PC-9 (cell line): ENCODE measurements around the gene ITGAE.

Experiments
- EZH2 ChIP-seq: fragments of 200-600 bp; sonication (generic); IDR thresholded peaks from 2 replicates; pipeline ENCODE4 v1.8.0; 2017; ENCODE audit warnings: antibody characterized with exemption, low read depth
- TF ChIP-seq, protein P1 (sequence below): fragments of 200-600 bp; sonication (generic); conservative IDR thresholded peaks from 2 replicates; pipeline ENCODE4 v1.6.1; 2017; ENCODE audit warnings: mixed run types, antibody characterized with exemption, mild to moderate bottlenecking, moderate library complexity

DNA sequence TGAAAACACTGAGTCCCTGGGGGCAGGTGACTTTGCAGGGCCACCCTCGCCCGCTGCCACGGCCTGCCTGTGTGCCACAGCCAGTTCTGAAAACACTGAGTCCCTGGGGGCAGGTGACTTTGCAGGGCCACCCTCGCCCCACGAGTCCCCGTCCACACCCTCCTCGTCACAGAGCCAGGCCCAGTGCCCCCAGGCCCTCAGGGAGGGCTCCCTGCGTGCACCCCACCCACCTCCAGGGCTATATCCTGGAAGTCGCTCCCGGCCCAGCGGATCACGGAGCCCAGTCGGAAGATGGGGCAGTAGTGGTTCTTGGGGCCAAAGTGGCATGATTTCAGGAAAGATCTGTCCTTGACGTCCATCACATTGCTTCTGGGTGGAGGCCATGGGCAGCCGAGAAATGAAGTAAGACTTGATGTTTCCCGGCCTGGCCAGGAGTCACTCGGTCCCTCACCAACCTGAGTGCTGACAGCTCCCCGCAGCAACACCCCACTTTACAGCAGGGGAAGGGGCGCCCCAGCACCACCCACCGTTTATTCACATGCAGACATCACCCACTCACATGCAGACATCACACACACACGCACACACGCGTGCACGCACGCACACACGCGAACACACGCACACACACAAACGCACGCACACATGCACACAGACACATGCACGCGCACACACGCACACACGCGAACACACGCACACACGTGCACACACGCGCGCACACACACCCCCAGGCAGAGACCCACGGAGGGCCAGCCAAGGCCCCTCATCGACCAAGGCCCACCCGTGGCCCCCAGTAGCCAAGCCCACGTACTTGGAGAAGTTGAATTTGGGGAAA is 111.5 kb downstream of the ITGAE start:
- TF ChIP-seq, protein P1, sequence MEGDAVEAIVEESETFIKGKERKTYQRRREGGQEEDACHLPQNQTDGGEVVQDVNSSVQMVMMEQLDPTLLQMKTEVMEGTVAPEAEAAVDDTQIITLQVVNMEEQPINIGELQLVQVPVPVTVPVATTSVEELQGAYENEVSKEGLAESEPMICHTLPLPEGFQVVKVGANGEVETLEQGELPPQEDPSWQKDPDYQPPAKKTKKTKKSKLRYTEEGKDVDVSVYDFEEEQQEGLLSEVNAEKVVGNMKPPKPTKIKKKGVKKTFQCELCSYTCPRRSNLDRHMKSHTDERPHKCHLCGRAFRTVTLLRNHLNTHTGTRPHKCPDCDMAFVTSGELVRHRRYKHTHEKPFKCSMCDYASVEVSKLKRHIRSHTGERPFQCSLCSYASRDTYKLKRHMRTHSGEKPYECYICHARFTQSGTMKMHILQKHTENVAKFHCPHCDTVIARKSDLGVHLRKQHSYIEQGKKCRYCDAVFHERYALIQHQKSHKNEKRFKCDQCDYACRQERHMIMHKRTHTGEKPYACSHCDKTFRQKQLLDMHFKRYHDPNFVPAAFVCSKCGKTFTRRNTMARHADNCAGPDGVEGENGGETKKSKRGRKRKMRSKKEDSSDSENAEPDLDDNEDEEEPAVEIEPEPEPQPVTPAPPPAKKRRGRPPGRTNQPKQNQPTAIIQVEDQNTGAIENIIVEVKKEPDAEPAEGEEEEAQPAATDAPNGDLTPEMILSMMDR: no peak
- no peak for TF ChIP-seq EZH2
